H4 (cell line): Measurements from ENCODE around the gene RINT1. TPM values are rescaled to one million over a fixed set of nuclear protein-coding genes. Genes with fewer than 3 reads are reported as not detected.
"Not testable (repeated sequence)": the region's sequence is repeated elsewhere in the genome, so short reads cannot be mapped to it uniquely, and the experiment has no call there.

ENCODE experiments used
- DNase-seq: peaks from one replicate; pipeline ENCODE4 v3.0.0-alpha.2; 2015; ENCODE audit warnings: low spot score
- total RNA-seq: library from RNA; depleted of rRNA; stranded (reverse); fragments of >200 nt; shearing (Covaris generic); gene quantifications from 2 replicates; pipeline ENCODE4 v1.2.3, GENCODE V29; 2014; rRNA removed

RINT1 gene
- total RNA-seq, 1 experiment from 2014 or later, result 7.7 TPM

- not testable (repeated sequence) for DNase-seq
Observed at GRCh38 chr7:105599080-105599479, 67.1 kb downstream of the RINT1 start.

GRCh38 chr7:105599551-105599950, 67.5 kb downstream of the RINT1 start:
- no peak for DNase-seq

DNA sequence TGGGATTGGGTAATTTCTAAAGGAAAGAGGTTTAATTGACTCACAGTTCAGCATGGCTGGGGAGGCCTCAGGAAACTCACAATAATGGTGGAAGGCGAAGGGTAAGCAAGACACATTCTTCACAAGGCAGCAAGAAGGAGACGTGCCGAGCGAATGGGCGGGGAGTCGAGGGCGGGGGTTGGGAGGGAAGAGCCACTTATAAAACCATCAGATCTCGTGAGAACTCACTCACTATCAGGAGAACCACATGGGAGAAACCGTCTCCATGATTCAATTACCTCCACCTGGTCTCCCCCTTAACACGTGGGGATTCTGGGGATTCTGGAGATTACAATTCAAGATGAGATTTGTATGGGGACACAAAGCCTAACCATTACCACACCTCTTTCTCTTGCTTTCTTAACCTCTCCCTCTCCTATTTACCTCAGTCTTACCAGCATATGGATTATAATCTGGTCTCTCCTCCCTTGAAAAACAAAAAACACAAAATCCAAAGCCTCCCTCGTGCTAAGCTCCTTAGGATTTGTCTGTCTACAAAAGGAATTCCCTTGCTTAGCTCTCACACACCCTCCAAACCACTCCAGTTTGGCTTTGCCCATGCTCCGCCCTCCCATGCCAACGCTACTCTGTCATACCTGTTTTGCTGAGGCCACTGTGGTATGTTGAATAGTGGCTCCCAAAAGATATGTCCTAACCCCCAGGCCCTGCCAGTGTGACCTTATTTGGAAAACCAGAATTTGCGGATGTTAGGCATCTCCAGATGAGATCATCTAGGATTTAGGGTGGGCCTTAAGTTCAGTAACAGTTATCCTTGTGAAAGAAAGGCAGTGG, 68.9 kb downstream of the RINT1 start:
- peak; percentile 30 for DNase-seq

- DNase-seq, result no peak
Observed at GRCh38 chr7:105602325-105603305, 70.6 kb downstream of the RINT1 start.

- no peak for DNase-seq
Observed at GRCh38 chr7:105610165-105610930, 78.3 kb downstream of the RINT1 start.

- no peak for DNase-seq
Observed at GRCh38 chr7:105611856-105612775, 80.1 kb downstream of the RINT1 start.

DNA sequence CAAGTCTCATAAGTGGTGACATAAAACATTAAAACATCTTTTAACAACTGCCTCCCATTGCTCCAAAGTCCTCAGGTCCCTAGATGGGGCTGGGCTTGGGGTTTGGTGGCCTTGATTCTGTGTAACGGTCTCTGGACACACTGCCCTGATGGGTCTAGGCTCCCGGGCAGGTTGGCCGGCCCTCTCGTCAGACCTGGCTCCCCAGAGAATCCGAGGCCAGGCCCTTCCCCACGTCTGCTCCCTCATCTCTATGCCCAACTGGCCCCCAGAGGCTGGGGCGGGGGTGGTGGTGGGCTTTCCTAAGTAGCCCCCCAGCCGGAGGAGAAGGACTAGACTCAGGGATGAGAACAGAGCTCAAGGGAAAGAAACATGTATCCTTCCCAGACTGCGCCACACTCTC, 80.8 kb downstream of the RINT1 start:
- no peak for DNase-seq

- no peak for DNase-seq
Observed at GRCh38 chr7:105613611-105614330, 81.8 kb downstream of the RINT1 start.

GRCh38 chr7:105614341-105614840, 82.4 kb downstream of the RINT1 start:
- no peak for DNase-seq

Other genes with a start within 250 kb of the RINT1 start
- gene SRPK2, start 143.3 kb upstream of the RINT1 start, total RNA-seq, result 44.0 and 46.9 TPM in 2 replicates
- 16.1 and 25.3 TPM in 2 replicates for gene PUS7, start 9.9 kb upstream of the RINT1 start, total RNA-seq
- gene EFCAB10, start 49.3 kb downstream of the RINT1 start, total RNA-seq, result not detected in 2 replicates